Fibroblast of mammary gland (primary cell): ENCODE results near the gene ANTXRL.

Experiments
- DNase-seq: peaks from one replicate; pipeline ENCODE4 v3.0.0-alpha.2; 2010; ENCODE audit warnings: low read depth
- H3K4me3 ChIP-seq: 2 replicates; pipeline ENCODE4 v1.5.1; 2011; ENCODE audit warnings: low read depth, mild to moderate bottlenecking, low read length, moderate library complexity; ENCODE audit not compliant: control insufficient read depth
- CTCF ChIP-seq: conservative IDR thresholded peaks from 2 replicates; pipeline ENCODE4 v1.5.1; 2011; ENCODE audit warnings: low read depth, low read length, inconsistent platforms; ENCODE audit not compliant: control insufficient read depth, insufficient read depth

The ANTXRL gene

GRCh38 chr10:46306516-46307184 is 19.9 kb downstream of the ANTXRL start:
- no peak for TF ChIP-seq CTCF
- DNase-seq = no peak
- H3K4me3 ChIP-seq = no peak overlapping the region

GRCh38 chr10:46307281-46308112 is 20.7 kb downstream of the ANTXRL start:
- no peak for TF ChIP-seq CTCF
- no peak overlapping the region for H3K4me3 ChIP-seq
- no peak for DNase-seq

GRCh38 chr10:46308113-46308415 is 21.3 kb downstream of the ANTXRL start:
- no peak overlapping the region for H3K4me3 ChIP-seq
- no peak for DNase-seq
- TF ChIP-seq CTCF = no peak

- H3K4me3 ChIP-seq = no peak overlapping the region
- no peak for TF ChIP-seq CTCF
- no peak for DNase-seq
These were observed 22.1 kb downstream of the ANTXRL start for GRCh38 chr10:46308666-46309450.

GRCh38 chr10:46309511-46310142 is 22.8 kb downstream of the ANTXRL start:
- H3K4me3 ChIP-seq = no peak overlapping the region
- DNase-seq = no peak
- TF ChIP-seq CTCF = no peak

- no peak for TF ChIP-seq CTCF
- DNase-seq = no peak
- H3K4me3 ChIP-seq = no peak overlapping the region
These were observed 23.3 kb downstream of the ANTXRL start for GRCh38 chr10:46310143-46310514.
